Fibroblast of the aortic adventitia (primary cell): Measurements from ENCODE around the gene ZNF35. TPM values are rescaled to one million over a fixed set of nuclear protein-coding genes. Genes with fewer than 3 reads are reported as not detected.

Experiments used
- DNase-seq: peaks from one replicate; pipeline ENCODE4 v3.0.0-alpha.2; 2010; ENCODE audit warnings: low read depth
- H3K4me3 ChIP-seq: 2 replicates; pipeline ENCODE4 v1.5.1; 2011; ENCODE audit warnings: low read depth, mild to moderate bottlenecking, control low read depth, low read length, moderate library complexity
- total RNA-seq: library from RNA; depleted of rRNA; stranded (reverse); fragments of >200 nt; gene quantifications from 2 replicates; pipeline ENCODE4 v1.2.3, GENCODE V29; 2012; ENCODE audit warnings: low replicate concordance
- TF ChIP-seq, protein P1 (sequence below): IDR thresholded peaks from 2 replicates; pipeline ENCODE4 v1.5.1; 2011; ENCODE audit warnings: mild to moderate bottlenecking, low read length, control low read depth, inconsistent platforms; ENCODE audit not compliant: insufficient read depth

ZNF35 gene
- total RNA-seq, 1 donor = 12.9 TPM

DNA sequence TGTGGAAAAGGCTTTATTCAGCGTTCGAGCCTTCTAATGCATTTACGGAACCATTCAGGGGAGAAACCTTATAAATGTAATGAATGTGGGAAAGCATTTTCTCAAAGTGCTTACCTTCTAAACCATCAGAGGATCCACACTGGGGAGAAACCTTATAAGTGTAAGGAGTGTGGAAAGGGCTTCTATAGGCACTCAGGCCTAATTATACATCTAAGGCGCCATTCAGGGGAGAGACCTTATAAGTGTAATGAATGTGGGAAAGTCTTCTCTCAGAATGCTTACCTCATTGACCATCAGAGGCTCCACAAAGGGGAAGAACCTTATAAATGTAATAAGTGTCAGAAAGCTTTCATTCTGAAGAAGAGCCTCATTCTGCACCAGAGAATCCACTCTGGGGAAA is 6.2 kb upstream of the ZNF35 start:
- H3K4me3 ChIP-seq = no peak overlapping the region
- TF ChIP-seq, protein P1, sequence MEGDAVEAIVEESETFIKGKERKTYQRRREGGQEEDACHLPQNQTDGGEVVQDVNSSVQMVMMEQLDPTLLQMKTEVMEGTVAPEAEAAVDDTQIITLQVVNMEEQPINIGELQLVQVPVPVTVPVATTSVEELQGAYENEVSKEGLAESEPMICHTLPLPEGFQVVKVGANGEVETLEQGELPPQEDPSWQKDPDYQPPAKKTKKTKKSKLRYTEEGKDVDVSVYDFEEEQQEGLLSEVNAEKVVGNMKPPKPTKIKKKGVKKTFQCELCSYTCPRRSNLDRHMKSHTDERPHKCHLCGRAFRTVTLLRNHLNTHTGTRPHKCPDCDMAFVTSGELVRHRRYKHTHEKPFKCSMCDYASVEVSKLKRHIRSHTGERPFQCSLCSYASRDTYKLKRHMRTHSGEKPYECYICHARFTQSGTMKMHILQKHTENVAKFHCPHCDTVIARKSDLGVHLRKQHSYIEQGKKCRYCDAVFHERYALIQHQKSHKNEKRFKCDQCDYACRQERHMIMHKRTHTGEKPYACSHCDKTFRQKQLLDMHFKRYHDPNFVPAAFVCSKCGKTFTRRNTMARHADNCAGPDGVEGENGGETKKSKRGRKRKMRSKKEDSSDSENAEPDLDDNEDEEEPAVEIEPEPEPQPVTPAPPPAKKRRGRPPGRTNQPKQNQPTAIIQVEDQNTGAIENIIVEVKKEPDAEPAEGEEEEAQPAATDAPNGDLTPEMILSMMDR = no peak
- DNase-seq = no peak

- H3K4me3 ChIP-seq = no peak overlapping the region
- no peak for DNase-seq
- TF ChIP-seq, protein P1 = no peak
Observed at GRCh38 chr3:44643024-44643423, 5.5 kb upstream of the ZNF35 start.

- no peak for DNase-seq
- no peak overlapping the region for H3K4me3 ChIP-seq
- TF ChIP-seq, protein P1 = no peak
Observed at GRCh38 chr3:44647771-44648170, 761 bp upstream of the ZNF35 start.

GRCh38 chr3:44649709-44650108 is 1.2 kb downstream of the ZNF35 start:
- no peak for DNase-seq
- no peak overlapping the region for H3K4me3 ChIP-seq
- TF ChIP-seq, protein P1 = no peak

GRCh38 chr3:44654039-44654438 is 5.5 kb downstream of the ZNF35 start:
- H3K4me3 ChIP-seq = no peak overlapping the region
- no peak for DNase-seq
- TF ChIP-seq, protein P1 = no peak

DNA sequence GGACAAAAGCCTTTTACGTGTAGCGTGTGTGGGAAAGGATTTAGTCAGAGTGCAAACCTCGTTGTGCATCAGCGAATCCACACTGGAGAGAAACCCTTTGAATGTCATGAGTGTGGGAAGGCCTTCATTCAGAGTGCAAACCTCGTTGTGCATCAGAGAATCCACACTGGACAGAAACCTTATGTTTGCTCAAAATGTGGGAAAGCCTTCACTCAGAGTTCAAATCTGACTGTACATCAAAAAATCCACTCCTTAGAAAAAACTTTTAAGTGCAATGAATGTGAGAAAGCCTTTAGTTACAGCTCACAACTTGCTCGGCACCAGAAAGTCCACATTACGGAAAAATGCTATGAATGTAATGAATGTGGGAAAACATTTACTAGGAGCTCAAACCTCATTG is 10.5 kb downstream of the ZNF35 start:
- TF ChIP-seq, protein P1 = no peak
- no peak for DNase-seq
- H3K4me3 ChIP-seq = no peak overlapping the region

GRCh38 chr3:44659434-44659833 is 10.9 kb downstream of the ZNF35 start:
- no peak for DNase-seq
- TF ChIP-seq, protein P1 = no peak
- no peak overlapping the region for H3K4me3 ChIP-seq
